Measurements from ENCODE around the gene ERN2.

DNA sequence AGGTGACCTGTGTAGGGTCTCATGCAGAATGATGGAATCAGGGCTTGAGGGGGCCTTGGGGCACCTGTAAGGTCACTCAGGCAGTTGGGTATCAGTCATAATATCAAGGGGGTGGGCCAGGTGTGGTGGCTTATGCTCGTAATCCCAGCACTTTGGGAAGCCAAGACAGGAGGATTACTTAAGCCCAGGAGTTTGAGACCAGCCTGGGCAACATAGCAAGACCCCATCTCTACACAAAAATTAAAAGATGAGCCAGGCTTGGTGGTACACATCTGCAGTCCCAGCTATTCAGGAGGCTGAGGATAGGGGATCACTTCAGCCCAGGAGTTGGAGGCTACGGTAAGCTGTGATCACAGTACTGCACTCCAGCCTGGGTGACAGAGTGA lies 7.5 kb downstream of the ERN2 start:
- no peak for TF ChIP-seq EZH2 (conservative IDR thresholded peaks at IDR 0.05; ENCODE audit: low read depth, low read length)
- TF ChIP-seq, protein P1, sequence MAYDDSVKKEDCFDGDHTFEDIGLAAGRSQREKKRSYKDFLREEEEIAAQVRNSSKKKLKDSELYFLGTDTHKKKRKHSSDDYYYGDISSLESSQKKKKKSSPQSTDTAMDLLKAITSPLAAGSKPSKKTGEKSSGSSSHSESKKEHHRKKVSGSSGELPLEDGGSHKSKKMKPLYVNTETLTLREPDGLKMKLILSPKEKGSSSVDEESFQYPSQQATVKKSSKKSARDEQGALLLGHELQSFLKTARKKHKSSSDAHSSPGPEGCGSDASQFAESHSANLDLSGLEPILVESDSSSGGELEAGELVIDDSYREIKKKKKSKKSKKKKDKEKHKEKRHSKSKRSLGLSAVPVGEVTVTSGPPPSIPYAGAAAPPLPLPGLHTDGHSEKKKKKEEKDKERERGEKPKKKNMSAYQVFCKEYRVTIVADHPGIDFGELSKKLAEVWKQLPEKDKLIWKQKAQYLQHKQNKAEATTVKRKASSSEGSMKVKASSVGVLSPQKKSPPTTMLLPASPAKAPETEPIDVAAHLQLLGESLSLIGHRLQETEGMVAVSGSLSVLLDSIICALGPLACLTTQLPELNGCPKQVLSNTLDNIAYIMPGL (CRISPR knock-in tag; IDR thresholded peaks at IDR 0.05; ENCODE audit: borderline replicate concordance in 1 of 2, low read depth in 1 of 2): no peak
- TF ChIP-seq POLR2AphosphoS5 (IDR thresholded peaks at IDR 0.05; ENCODE audit: low read depth, low read length): no peak
- TF ChIP-seq, protein P2, sequence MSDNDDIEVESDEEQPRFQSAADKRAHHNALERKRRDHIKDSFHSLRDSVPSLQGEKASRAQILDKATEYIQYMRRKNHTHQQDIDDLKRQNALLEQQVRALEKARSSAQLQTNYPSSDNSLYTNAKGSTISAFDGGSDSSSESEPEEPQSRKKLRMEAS (IDR thresholded peaks at IDR 0.05): 0 out of 2 replicates have a peak, but pooled peaks have one; percentile 13
- no peak for TF ChIP-seq ZNF292 (CRISPR knock-in tag; IDR thresholded peaks at IDR 0.05; ENCODE audit: borderline replicate concordance, low read depth)
- TF ChIP-seq, protein P3, sequence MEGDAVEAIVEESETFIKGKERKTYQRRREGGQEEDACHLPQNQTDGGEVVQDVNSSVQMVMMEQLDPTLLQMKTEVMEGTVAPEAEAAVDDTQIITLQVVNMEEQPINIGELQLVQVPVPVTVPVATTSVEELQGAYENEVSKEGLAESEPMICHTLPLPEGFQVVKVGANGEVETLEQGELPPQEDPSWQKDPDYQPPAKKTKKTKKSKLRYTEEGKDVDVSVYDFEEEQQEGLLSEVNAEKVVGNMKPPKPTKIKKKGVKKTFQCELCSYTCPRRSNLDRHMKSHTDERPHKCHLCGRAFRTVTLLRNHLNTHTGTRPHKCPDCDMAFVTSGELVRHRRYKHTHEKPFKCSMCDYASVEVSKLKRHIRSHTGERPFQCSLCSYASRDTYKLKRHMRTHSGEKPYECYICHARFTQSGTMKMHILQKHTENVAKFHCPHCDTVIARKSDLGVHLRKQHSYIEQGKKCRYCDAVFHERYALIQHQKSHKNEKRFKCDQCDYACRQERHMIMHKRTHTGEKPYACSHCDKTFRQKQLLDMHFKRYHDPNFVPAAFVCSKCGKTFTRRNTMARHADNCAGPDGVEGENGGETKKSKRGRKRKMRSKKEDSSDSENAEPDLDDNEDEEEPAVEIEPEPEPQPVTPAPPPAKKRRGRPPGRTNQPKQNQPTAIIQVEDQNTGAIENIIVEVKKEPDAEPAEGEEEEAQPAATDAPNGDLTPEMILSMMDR (CRISPR knock-in tag; IDR thresholded peaks at IDR 0.05): no peak
- no peak for TF ChIP-seq GATA4 (IDR thresholded peaks at IDR 0.05; ENCODE audit: borderline replicate concordance, low read depth)
- no peak for TF ChIP-seq FOXP1 (IDR thresholded peaks at IDR 0.05)
- TF ChIP-seq FOXP1 (CRISPR knock-in tag; IDR thresholded peaks at IDR 0.05): no peak
- TF ChIP-seq, protein P4, sequence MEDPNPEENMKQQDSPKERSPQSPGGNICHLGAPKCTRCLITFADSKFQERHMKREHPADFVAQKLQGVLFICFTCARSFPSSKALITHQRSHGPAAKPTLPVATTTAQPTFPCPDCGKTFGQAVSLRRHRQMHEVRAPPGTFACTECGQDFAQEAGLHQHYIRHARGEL (CRISPR knock-in tag; IDR thresholded peaks at IDR 0.05): no peak
- no peak for TF ChIP-seq HCFC1 (IDR thresholded peaks at IDR 0.05; ENCODE audit: low read depth, low read length)
- no peak for TF ChIP-seq ZBTB1 (CRISPR knock-in tag; IDR thresholded peaks at IDR 0.05; ENCODE audit: borderline replicate concordance)

All from HepG2 (cell line).